Pancreas (tissue), 10 donors: ENCODE measurements around the gene DPP3. TPM values are rescaled to one million over a fixed set of nuclear protein-coding genes. Genes with fewer than 3 reads are reported as not detected.
"Not testable (repeated sequence)": the region's sequence is repeated elsewhere in the genome, so short reads cannot be mapped to it uniquely, and the experiment has no call there.

ENCODE experiments used
- ATAC-seq, 4 donors: fragments of 200-7000 bp; cut with Tn5 transposase; one replicate each; pipeline versions ENCODE4 v1.8.0 to v1.9.1; 2020; ENCODE audit warnings: mild to moderate bottlenecking in 4 of 4, moderate library complexity in 4 of 4
- DNase-seq, 6 donors: peaks; one replicate each; pipeline ENCODE4 v3.0.0-alpha.2; 2020
- FAIRE-seq: peaks from 2 replicates; lab custom pipeline; 2012; peaks lifted over from hg19 to GRCh38; lab: Jason Lieb, UNC
- H3K27ac ChIP-seq, 4 donors: fragments of 200-600 bp; sonication (generic); 1 replicate in 3 of 4; 2 replicates in 1 of 4; pipeline versions ENCODE4 v1.5.0 to v1.8.0; 2020
- H3K27me3 ChIP-seq, 4 donors: fragments of 200-600 bp; one replicate each; pipeline ENCODE4 v1.8.0; 2021
- H3K36me3 ChIP-seq, 3 donors: fragments of 200-600 bp; sonication (generic) in 1 of 3; one replicate each; pipeline versions ENCODE4 v1.5.0 to v1.8.0; 2020 to 2021
- H3K4me1 ChIP-seq, 3 donors: fragments of 200-600 bp; one replicate each; pipeline ENCODE4 v1.8.0; 2021
- H3K4me3 ChIP-seq, 4 donors: fragments of 200-600 bp; sonication (generic) in 2 of 4; one replicate each; pipeline versions ENCODE4 v1.5.0 to v1.8.0; 2020 to 2021
- H3K9me3 ChIP-seq, 4 donors: fragments of 200-600 bp; one replicate each; pipeline ENCODE4 v1.8.0; 2021
- WGBS, 2 donors: extraction: QIAGEN DNeasy Blood & Tissue Kit; methylation state at CpG; one replicate each; pipeline ENCODE4 v1.1.7; 2013; 5-methylcytosine and 5-hydroxymethylcytosine counted together
- intact Hi-C, 3 donors: fragments of 100-400 bp; cut with DNase I; formaldehyde crosslinking; loops; one replicate each; pipeline versions ENCODE4 v1.11.1 to v1.14.2; 2022
- polyA plus RNA-seq, 2 donors: library from polyadenylated mRNA; stranded (reverse); fragments of 200-250 nt; gene quantifications; one replicate each; pipeline ENCODE4 v1.2.3, GENCODE V29; 2013
- total RNA-seq, 6 donors: library from RNA; stranded (reverse); fragmentation: NEBNext Ultra II Directional in 4 of 6; extraction: Animal tissue kit (Norgen Biotek cat#: 25700) in 4 of 6; gene quantifications; one replicate each; pipeline versions ENCODE4 v1.2.1 to v1.2.4, GENCODE V29; 2021 to 2023
- TF ChIP-seq, protein P1 (sequence below), 4 donors: fragments of 200-600 bp; sonication (generic) in 3 of 4; IDR thresholded peaks; one replicate each; pipeline versions ENCODE4 v1.5.0 to v1.8.0; 2021; ENCODE audit warnings: antibody characterized with exemption in 4 of 4
- donor health status: healthy with polysubstance abuse.
- donor health status: DM: no; HTN: no; CAD: no; lungs with moderate emphysema.
- donor health status: DM: no; HTN: no; CAD: no.
- donor health status: control.
- donor health status: control.
- donor health status: Bipolar disorder and iron deficiency.
- donor health status: DM: yes; HTN: yes; CAD: no.
- donor health status: DM: no; HTN: no; CAD: no.
- donor health status: DM: no; HTN: no; CAD: no.
- donor health status: DM: yes; HTN: yes; CAD: no.

The DPP3 gene
- total RNA-seq (10 to 100 TPM in 4 of 6 donors, 1 to 10 TPM in 2; 8.5 to 27.0 (median 20.2) TPM), polyA plus RNA-seq (10 to 100 TPM; 22.8 to 24.7 TPM)

GRCh38 chr11:66480117-66480938 is at the start of gene DPP3:
DPP3 (plus strand) TSS chr11:66480434; CDS start chr11:66482201, 1,767 bp downstream.
- 0% methylated on average over 62 of the region's 62 CpGs for WGBS, 2 donors
- peak; percentile 97 to 99 (median 98) for DNase-seq
- peak within 1 kb of the TSS; percentile 47 to 70 (median 58) for H3K4me3 ChIP-seq
- H3K4me1 ChIP-seq: peaks cover 0 to 10% (median 0%) of the 10 kb centered on the region in 3 donors
- peaks cover 0 to 4% (median 0%) of the 10 kb centered on the region in 3 donors for H3K36me3 ChIP-seq
- TF ChIP-seq, protein P1, sequence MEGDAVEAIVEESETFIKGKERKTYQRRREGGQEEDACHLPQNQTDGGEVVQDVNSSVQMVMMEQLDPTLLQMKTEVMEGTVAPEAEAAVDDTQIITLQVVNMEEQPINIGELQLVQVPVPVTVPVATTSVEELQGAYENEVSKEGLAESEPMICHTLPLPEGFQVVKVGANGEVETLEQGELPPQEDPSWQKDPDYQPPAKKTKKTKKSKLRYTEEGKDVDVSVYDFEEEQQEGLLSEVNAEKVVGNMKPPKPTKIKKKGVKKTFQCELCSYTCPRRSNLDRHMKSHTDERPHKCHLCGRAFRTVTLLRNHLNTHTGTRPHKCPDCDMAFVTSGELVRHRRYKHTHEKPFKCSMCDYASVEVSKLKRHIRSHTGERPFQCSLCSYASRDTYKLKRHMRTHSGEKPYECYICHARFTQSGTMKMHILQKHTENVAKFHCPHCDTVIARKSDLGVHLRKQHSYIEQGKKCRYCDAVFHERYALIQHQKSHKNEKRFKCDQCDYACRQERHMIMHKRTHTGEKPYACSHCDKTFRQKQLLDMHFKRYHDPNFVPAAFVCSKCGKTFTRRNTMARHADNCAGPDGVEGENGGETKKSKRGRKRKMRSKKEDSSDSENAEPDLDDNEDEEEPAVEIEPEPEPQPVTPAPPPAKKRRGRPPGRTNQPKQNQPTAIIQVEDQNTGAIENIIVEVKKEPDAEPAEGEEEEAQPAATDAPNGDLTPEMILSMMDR (IDR thresholded peaks at IDR 0.05): no peak
- peak within 1 kb of the TSS; percentile 85 to 91 (median 90) for H3K27ac ChIP-seq
- peak; percentile 92 to 97 (median 94) for ATAC-seq
- H3K9me3 ChIP-seq: no peaks in the 10 kb centered on the region
- FAIRE-seq: no peak
- no peaks in the 10 kb centered on the region for H3K27me3 ChIP-seq
- intact Hi-C loops: no loop called here

- DNase-seq, FAIRE-seq, H3K4me3 ChIP-seq, intact Hi-C loops, H3K27me3 ChIP-seq, ATAC-seq, H3K4me1 ChIP-seq, H3K9me3 ChIP-seq, H3K27ac ChIP-seq, H3K36me3 ChIP-seq: not testable (repeated sequence)
Measured at GRCh38 chr11:66431287-66431686, 48.9 kb upstream of the DPP3 start.

GRCh38 chr11:66431871-66432329 is 48.3 kb upstream of the DPP3 start:
- FAIRE-seq, H3K4me3 ChIP-seq, H3K27ac ChIP-seq, H3K27me3 ChIP-seq, ATAC-seq, intact Hi-C loops, H3K9me3 ChIP-seq, H3K36me3 ChIP-seq, H3K4me1 ChIP-seq, DNase-seq: not testable (repeated sequence)
- WGBS, 2 donors: 83 to 87% methylated on average over 8 of the region's 8 CpGs

DNA sequence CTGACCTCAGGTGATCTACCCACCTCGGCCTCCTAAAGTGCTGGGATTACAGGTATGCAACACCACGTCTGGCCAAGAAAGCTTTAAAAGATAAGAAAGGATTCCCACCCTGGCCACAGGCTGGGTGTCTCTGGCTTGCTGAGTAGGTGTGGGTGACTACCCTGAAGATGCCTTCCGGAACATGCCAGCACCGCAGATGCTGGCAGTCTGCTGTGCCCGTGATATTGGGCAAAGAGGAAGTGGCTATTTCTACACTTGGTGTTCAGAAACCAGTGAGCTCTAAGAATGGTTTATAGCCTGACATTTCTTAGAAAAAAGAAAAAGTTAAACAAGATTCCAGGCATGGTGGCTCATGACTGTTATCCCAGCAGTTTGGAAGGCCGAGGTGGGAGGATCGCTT is 47.6 kb upstream of the DPP3 start:
- intact Hi-C loops: no loop called here
- FAIRE-seq: no peak

GRCh38 chr11:66437979-66438503 is 42.2 kb upstream of the DPP3 start:
- Histone ChIP-seq H3K27ac (peak overlapping the region in 2 of 4 donors; percentile 62 to 72), H3K9me3 (no peaks in the 10 kb centered on the region), H3K4me3 (peak overlapping the region; percentile 67 to 91 (median 90)), H3K4me1 (peaks cover 0 to 8% (median 7%) of the 10 kb centered on the region in 3 donors), H3K36me3 (peaks cover 0 to 6% (median 0%) of the 10 kb centered on the region in 3 donors), H3K27me3 (no peaks in the 10 kb centered on the region)
- TF ChIP-seq, protein P1 (IDR thresholded peaks at IDR 0.05): no peak
- ATAC-seq: no peak
- 4% methylated on average over 11 to 12 of the region's 12 CpGs for WGBS, 2 donors
- DNase-seq: no peak
- no peak for FAIRE-seq
- intact Hi-C loops: no loop called here

More for the DNA sequence above, 47.6 kb upstream of the DPP3 start:
- Histone ChIP-seq H3K27ac (no peak overlapping the region), H3K27me3 (no peaks in the 10 kb centered on the region), H3K4me3 (no peak overlapping the region), H3K4me1 (peaks cover 0 to under 1% (median under 1%) of the 10 kb centered on the region in 3 donors), H3K9me3 (no peaks in the 10 kb centered on the region), H3K36me3 (peaks cover 0 to 6% (median 0%) of the 10 kb centered on the region in 3 donors)
- WGBS, 2 donors: 88 to 92% methylated on average over 7 of the region's 7 CpGs
- DNase-seq (no peak), ATAC-seq (no peak)
- TF ChIP-seq, protein P1 (IDR thresholded peaks at IDR 0.05): no peak
